Bronchial epithelial cell (primary cell): ENCODE measurements around the gene SLAMF8. TPM values are rescaled to one million over a fixed set of nuclear protein-coding genes. Genes with fewer than 3 reads are reported as not detected.
A peak's percentile ranks its signal among the peaks of the same experiment; 100 is the strongest.

Experiments
- DNase-seq: peaks from one replicate; pipeline ENCODE4 v3.0.0-alpha.2; 2010; ENCODE audit warnings: low read depth
- FAIRE-seq: peaks from 2 replicates; lab custom pipeline; 2011; peaks lifted over from hg19 to GRCh38; lab: Jason Lieb, UNC
- H3K27me3 ChIP-seq: 2 replicates; pipeline ENCODE4 v1.5.1; 2011; ENCODE audit warnings: low read length; ENCODE audit not compliant: control insufficient read depth, insufficient read depth
- H3K36me3 ChIP-seq: 2 replicates; pipeline ENCODE4 v1.5.1; 2011; ENCODE audit warnings: low read length; ENCODE audit not compliant: control insufficient read depth, insufficient read depth
- H3K4me3 ChIP-seq: 2 replicates; pipeline ENCODE4 v1.5.1; 2011; ENCODE audit warnings: mild to moderate bottlenecking, low read depth, low read length, control low read depth
- total RNA-seq: library from RNA; depleted of rRNA; stranded (reverse); fragments of >200 nt; gene quantifications from 2 replicates; pipeline ENCODE4 v1.2.1, GENCODE V29; 2014
- TF ChIP-seq, protein P1 (sequence below): IDR thresholded peaks from 2 replicates; pipeline ENCODE4 v1.5.1; 2011; ENCODE audit warnings: mild to moderate bottlenecking, moderate library complexity, low read length, control low read depth, inconsistent platforms; ENCODE audit not compliant: insufficient read depth, severe bottlenecking

The SLAMF8 gene
- total RNA-seq, 1 donor from 2014 or later, result not detected

DNA sequence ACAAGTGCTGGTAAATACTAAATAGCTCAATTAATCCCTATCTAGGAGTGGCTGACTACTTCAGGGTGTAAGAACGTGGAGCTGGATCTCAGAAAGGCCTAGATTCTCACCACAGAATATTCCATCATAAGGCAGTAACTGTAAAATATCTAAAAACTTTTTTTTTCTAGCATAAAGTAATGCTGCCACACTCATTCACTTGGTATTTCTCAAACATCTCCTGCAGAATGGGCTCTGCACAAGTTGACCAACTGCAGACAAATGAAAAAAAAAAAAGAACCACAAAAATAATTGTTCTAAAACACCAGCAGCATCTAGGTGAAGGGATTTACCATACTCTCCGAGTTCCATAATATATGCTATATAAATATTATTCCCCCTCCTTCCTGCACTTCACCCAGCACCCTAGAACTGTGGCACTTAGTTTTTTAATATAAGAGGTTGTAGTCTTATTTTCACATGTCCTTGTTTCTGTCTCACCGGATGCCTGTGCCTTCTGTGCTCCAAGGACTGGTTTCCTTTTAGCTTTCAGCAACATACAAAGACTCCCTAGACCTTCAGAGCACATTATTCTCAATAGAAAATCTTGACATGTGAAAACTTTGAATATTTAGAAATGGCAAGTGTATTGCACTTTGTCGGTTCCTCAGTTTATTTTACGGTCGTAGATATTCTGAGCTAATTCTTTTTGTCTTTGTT is 26.9 kb downstream of the SLAMF8 start:
- FAIRE-seq, result no peak

DNA sequence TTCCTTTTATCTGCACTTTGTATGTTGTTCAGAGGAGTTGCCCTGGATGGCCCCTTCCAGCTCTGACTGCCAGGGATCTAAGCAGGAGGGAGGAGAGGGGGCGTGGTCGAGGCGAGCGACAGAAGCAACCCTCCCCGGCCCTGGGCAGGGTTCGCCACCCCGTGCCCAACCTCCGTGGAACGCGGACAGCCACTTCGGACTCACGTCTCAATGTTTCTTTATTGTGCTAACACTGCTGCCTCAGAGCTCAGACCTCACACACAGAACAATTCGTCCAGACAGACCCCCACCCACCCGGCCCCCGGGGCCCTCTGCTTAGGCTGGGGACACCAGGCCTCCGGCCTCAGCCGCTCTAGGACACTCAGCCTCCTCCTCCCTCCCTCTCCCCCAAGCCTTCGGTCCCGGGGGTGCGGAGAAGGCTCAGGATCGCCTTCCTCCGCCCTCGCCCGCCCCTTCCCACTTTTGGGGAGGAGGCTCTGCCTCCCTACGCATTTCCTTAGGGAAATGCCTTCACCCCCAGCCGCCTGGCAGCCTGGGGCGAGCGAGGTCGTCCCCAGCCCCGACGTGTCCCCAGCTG is 27.5 kb downstream of the SLAMF8 start:
- TF ChIP-seq, protein P1, sequence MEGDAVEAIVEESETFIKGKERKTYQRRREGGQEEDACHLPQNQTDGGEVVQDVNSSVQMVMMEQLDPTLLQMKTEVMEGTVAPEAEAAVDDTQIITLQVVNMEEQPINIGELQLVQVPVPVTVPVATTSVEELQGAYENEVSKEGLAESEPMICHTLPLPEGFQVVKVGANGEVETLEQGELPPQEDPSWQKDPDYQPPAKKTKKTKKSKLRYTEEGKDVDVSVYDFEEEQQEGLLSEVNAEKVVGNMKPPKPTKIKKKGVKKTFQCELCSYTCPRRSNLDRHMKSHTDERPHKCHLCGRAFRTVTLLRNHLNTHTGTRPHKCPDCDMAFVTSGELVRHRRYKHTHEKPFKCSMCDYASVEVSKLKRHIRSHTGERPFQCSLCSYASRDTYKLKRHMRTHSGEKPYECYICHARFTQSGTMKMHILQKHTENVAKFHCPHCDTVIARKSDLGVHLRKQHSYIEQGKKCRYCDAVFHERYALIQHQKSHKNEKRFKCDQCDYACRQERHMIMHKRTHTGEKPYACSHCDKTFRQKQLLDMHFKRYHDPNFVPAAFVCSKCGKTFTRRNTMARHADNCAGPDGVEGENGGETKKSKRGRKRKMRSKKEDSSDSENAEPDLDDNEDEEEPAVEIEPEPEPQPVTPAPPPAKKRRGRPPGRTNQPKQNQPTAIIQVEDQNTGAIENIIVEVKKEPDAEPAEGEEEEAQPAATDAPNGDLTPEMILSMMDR, result no peak
- H3K27me3 ChIP-seq, result no peaks in the 10 kb centered on the region
- DNase-seq (no peak), FAIRE-seq (no peak)
- no peaks in the 10 kb centered on the region for H3K36me3 ChIP-seq
- H3K4me3 ChIP-seq, result peak overlapping the region; percentile 56

More for the DNA sequence above, 26.9 kb downstream of the SLAMF8 start:
- no peaks in the 10 kb centered on the region for H3K36me3 ChIP-seq
- no peak overlapping the region for H3K4me3 ChIP-seq
- TF ChIP-seq, protein P1, result no peak
- no peak for DNase-seq
- no peaks in the 10 kb centered on the region for H3K27me3 ChIP-seq

DNA sequence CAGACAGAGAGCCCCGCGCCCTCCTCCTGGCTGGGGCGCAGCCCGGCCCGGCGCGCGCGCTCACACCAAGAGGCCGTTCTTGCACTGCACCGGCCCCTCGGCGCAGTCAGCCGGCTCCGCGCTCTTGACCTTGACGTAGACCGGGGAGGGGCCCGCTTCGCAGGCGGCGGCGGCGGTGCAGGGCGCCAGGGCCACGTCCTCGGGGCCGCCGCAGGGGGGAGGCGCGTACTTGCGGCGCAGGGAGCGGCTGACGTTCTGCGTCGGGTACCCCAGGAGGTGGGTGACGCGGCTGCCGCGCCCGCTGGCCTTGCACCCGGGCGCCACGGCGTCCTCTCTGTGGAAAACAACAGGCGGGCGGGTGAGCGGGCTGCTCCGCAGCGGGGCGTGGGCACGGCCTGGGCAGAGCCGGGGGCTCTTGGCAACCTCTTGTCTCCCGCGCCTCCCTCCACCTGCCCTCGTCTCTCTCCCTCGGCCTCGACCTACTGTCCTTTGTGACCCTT is 28.1 kb downstream of the SLAMF8 start:
- no peak for FAIRE-seq
- Histone ChIP-seq H3K4me3 (peak overlapping the region; percentile 56), H3K36me3 (no peaks in the 10 kb centered on the region), H3K27me3 (no peaks in the 10 kb centered on the region)
- peak; percentile 50 for DNase-seq
- TF ChIP-seq, protein P1, result no peak

DNA sequence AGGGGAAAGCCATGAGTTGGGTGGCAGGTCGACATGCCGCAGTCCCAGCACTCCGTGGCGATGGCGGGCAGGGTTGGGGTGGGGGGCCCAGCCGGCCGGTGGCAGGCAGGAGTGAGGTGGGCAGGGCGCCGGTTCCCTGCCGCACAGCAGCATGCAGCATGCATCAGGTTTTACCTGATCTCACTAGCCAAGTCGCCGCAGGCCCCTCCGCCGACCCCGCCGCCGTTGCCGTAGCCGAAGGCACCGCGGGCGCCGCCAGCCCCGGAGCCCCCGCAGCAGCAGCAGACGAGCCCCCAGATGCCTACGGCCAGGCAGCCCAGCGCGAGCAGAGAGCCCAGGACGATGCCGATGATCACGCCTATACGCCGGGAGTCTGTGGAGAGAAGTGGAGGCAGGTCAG is 29.0 kb downstream of the SLAMF8 start:
- DNase-seq (no peak), FAIRE-seq (no peak)
- Histone ChIP-seq H3K27me3 (no peaks in the 10 kb centered on the region), H3K4me3 (no peak overlapping the region), H3K36me3 (no peaks in the 10 kb centered on the region)
- TF ChIP-seq, protein P1, result no peak

DNA sequence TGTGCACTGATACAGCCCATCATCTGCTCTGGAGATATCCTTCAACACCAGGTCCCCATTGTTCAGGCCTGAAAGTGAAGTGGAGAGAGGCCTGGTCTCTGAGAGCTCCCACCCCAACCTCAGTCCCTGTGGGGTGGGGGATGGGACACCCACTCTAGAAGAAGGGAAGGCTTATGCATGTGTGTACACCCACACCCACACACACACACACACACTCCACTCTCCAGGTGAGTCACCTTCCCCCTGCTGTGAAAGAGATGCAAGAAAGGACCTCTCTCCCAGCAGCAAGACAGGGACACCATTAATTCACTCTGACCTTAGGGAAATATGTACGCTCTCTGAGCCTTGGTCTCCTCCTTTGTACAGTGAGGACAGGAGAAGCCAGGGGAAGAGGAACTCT is 29.9 kb downstream of the SLAMF8 start:
- H3K36me3 ChIP-seq, result no peaks in the 10 kb centered on the region
- TF ChIP-seq, protein P1, result no peak
- H3K27me3 ChIP-seq, result no peaks in the 10 kb centered on the region
- FAIRE-seq (no peak), DNase-seq (peak; percentile 35)
- H3K4me3 ChIP-seq, result no peak overlapping the region
